Measurements from ENCODE around the gene DOCK8. TPM values are rescaled to one million over a fixed set of nuclear protein-coding genes. Genes with fewer than 3 reads are reported as not detected.

DOCK8 gene
- total RNA-seq, 1 donor, result under 0.01 TPM

DNA sequence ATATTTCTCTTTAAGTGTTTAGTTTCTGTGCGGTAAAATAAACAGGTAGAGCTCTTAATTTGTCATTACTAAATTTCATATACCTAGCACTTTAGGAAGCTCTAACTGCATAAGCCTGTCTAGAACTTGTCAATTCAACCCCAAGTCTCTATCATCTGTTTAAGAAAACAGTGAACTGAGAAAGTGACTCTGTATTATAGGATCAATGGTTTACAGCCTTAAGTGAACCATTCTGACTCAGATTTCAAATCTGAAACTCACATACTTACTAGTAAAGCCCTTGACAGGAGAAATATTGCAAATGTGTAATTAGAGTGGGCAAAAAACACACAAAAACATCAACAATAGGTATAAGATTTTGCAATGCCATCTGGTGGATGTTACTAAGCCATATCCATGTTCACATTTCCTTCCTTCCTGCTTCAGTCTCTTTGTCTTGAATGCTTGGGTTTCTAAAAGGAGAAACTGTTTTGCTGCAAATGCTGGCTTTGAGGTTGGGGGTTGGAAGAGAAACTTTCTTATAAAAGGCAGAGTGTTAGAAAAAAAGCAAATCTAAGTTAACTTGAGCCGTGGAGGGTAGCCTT is 101.8 kb downstream of the DOCK8 start:
- H3K4me2 ChIP-seq (ENCODE audit: insufficient read depth, low read length), result no peak overlapping the region
- TF ChIP-seq, protein P1, sequence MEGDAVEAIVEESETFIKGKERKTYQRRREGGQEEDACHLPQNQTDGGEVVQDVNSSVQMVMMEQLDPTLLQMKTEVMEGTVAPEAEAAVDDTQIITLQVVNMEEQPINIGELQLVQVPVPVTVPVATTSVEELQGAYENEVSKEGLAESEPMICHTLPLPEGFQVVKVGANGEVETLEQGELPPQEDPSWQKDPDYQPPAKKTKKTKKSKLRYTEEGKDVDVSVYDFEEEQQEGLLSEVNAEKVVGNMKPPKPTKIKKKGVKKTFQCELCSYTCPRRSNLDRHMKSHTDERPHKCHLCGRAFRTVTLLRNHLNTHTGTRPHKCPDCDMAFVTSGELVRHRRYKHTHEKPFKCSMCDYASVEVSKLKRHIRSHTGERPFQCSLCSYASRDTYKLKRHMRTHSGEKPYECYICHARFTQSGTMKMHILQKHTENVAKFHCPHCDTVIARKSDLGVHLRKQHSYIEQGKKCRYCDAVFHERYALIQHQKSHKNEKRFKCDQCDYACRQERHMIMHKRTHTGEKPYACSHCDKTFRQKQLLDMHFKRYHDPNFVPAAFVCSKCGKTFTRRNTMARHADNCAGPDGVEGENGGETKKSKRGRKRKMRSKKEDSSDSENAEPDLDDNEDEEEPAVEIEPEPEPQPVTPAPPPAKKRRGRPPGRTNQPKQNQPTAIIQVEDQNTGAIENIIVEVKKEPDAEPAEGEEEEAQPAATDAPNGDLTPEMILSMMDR (IDR thresholded peaks at IDR 0.05; ENCODE audit: extremely low read depth, low read depth, low read length), result no peak
- H3K27ac ChIP-seq (ENCODE audit: low read depth, low read length), result no peak overlapping the region
- no peaks in the 10 kb centered on the region for H3K4me1 ChIP-seq (ENCODE audit: insufficient read depth, low read length)
- H3K9me3 ChIP-seq (ENCODE audit: low read depth, low read length), result no peaks in the 10 kb centered on the region
- no peak overlapping the region for H3K4me3 ChIP-seq (ENCODE audit: insufficient read depth, low read length)
- no peak overlapping the region for H2AFZ ChIP-seq (ENCODE audit: low read length)
- no peaks in the 10 kb centered on the region for H3K79me2 ChIP-seq (ENCODE audit: insufficient read depth, low read length)
- no peaks in the 10 kb centered on the region for H3K36me3 ChIP-seq (ENCODE audit: insufficient read depth, low read length)
- no peak for DNase-seq (ENCODE audit: insufficient read length, low spot score, missing footprints)
- H3K27me3 ChIP-seq (ENCODE audit: insufficient read depth, low read length), result no peaks in the 10 kb centered on the region
- no peaks in the 10 kb centered on the region for H4K20me1 ChIP-seq (ENCODE audit: insufficient read depth, low read length)

DNA sequence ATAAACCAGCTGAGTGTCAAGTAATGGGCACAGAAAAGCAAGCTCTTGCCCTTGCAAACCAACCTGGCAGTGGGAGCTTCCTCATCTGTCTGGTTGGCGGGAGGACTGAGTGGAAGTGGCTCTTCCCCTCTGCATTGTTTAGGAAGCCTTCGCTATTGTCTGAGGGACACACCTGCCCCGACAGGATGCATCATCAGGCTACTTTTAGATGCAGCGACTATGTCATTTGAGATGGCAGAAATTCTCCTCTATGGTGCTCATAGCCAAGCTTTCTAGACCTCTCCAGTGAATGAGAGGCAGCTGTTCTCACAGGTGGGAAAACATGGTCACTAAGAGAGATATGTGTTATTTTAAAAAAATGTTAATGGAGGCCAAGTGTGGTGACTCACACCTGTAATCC is 104.0 kb downstream of the DOCK8 start:
- Histone ChIP-seq H3K9me3 (ENCODE audit: low read depth, low read length) (no peaks in the 10 kb centered on the region), H3K27ac (ENCODE audit: low read depth, low read length) (no peak overlapping the region), H3K27me3 (ENCODE audit: insufficient read depth, low read length) (no peaks in the 10 kb centered on the region), H2AFZ (ENCODE audit: low read length) (no peak overlapping the region), H3K79me2 (ENCODE audit: insufficient read depth, low read length) (no peaks in the 10 kb centered on the region), H3K36me3 (ENCODE audit: insufficient read depth, low read length) (no peaks in the 10 kb centered on the region), H3K4me1 (ENCODE audit: insufficient read depth, low read length) (no peaks in the 10 kb centered on the region), H3K4me2 (ENCODE audit: insufficient read depth, low read length) (no peak overlapping the region), H3K4me3 (ENCODE audit: insufficient read depth, low read length) (no peak overlapping the region), H4K20me1 (ENCODE audit: insufficient read depth, low read length) (no peaks in the 10 kb centered on the region)
- DNase-seq (ENCODE audit: insufficient read length, low spot score, missing footprints), result no peak
- TF ChIP-seq, protein P1 (IDR thresholded peaks at IDR 0.05; ENCODE audit: extremely low read depth, low read depth, low read length), result no peak

DNA sequence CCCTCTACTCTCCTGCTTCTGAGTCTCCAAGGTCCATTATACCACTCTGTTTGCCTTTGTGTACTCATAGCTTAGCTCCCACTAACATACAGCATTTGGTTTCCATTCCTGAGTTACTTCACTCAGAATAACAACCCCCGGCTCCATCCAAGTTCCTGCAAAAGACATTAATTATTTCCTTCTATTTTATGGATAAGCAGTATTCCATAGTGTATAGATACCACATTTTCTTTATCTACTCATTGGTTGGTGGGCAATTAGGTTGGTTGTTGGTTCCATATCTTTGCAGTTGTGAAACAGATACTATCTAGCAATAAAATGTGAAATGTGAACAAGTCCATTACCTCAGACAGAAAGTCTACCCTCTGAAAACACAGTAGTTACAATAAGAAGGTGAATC is 110.3 kb downstream of the DOCK8 start:
- Histone ChIP-seq H3K9me3 (ENCODE audit: low read depth, low read length) (no peaks in the 10 kb centered on the region), H3K36me3 (ENCODE audit: insufficient read depth, low read length) (no peaks in the 10 kb centered on the region), H3K4me1 (ENCODE audit: insufficient read depth, low read length) (no peaks in the 10 kb centered on the region), H3K27ac (ENCODE audit: low read depth, low read length) (no peak overlapping the region), H4K20me1 (ENCODE audit: insufficient read depth, low read length) (no peaks in the 10 kb centered on the region), H3K27me3 (ENCODE audit: insufficient read depth, low read length) (no peaks in the 10 kb centered on the region), H2AFZ (ENCODE audit: low read length) (no peak overlapping the region), H3K4me3 (ENCODE audit: insufficient read depth, low read length) (no peak overlapping the region), H3K4me2 (ENCODE audit: insufficient read depth, low read length) (no peak overlapping the region), H3K79me2 (ENCODE audit: insufficient read depth, low read length) (no peaks in the 10 kb centered on the region)
- TF ChIP-seq, protein P1 (IDR thresholded peaks at IDR 0.05; ENCODE audit: extremely low read depth, low read depth, low read length), result no peak
- no peak for DNase-seq (ENCODE audit: insufficient read length, low spot score, missing footprints)

DNA sequence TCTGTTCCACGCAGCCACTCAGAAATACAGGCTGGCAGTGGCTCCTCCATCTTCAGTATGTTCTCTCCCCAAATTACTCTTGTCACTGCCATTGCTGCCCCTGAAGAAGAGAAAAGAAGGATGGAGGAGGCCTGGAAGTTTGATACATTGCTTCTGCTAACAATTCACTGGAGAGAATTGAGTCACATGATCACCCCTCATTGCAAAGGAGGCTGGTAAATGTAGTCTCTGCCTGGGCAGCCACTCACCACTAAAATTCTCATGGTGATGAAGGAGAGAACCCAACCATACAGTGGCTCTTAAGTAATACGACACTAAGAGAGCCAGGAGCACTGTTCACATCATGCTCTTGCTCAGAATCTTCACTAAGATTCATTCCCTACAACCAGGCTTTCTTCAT is 112.0 kb downstream of the DOCK8 start:
- Histone ChIP-seq H3K36me3 (ENCODE audit: insufficient read depth, low read length) (no peaks in the 10 kb centered on the region), H3K27ac (ENCODE audit: low read depth, low read length) (no peak overlapping the region), H2AFZ (ENCODE audit: low read length) (no peak overlapping the region), H3K4me1 (ENCODE audit: insufficient read depth, low read length) (no peaks in the 10 kb centered on the region), H3K4me2 (ENCODE audit: insufficient read depth, low read length) (no peak overlapping the region), H4K20me1 (ENCODE audit: insufficient read depth, low read length) (no peaks in the 10 kb centered on the region), H3K79me2 (ENCODE audit: insufficient read depth, low read length) (no peaks in the 10 kb centered on the region), H3K9me3 (ENCODE audit: low read depth, low read length) (no peaks in the 10 kb centered on the region), H3K4me3 (ENCODE audit: insufficient read depth, low read length) (no peak overlapping the region), H3K27me3 (ENCODE audit: insufficient read depth, low read length) (no peaks in the 10 kb centered on the region)
- no peak for DNase-seq (ENCODE audit: insufficient read length, low spot score, missing footprints)
- TF ChIP-seq, protein P1 (IDR thresholded peaks at IDR 0.05; ENCODE audit: extremely low read depth, low read depth, low read length), result no peak
